Dermis blood vessel endothelial cell (primary cell): ENCODE results near the gene PHF21B. TPM values are rescaled to one million over a fixed set of nuclear protein-coding genes. Genes with fewer than 3 reads are reported as not detected.
"Not testable (repeated sequence)": the region's sequence is repeated elsewhere in the genome, so short reads cannot be mapped to it uniquely, and the experiment has no call there.

ENCODE experiments used
- DNase-seq: peaks from one replicate; pipeline ENCODE4 v3.0.0; 2010
- total RNA-seq: library from RNA; depleted of rRNA; stranded (reverse); fragments of >200 nt; gene quantifications from 2 replicates; pipeline ENCODE4 v1.2.3, GENCODE V29; 2014

PHF21B gene
- total RNA-seq = under 0.01 TPM in 1 of 2 replicates, not detected in the other

GRCh38 chr22:45009606-45010531, at the start of gene PHF21B:
PHF21B (minus strand) TSS chr22:45010005; CDS start chr22:45009549, 456 bp downstream.
- peak; percentile 9 for DNase-seq

DNA sequence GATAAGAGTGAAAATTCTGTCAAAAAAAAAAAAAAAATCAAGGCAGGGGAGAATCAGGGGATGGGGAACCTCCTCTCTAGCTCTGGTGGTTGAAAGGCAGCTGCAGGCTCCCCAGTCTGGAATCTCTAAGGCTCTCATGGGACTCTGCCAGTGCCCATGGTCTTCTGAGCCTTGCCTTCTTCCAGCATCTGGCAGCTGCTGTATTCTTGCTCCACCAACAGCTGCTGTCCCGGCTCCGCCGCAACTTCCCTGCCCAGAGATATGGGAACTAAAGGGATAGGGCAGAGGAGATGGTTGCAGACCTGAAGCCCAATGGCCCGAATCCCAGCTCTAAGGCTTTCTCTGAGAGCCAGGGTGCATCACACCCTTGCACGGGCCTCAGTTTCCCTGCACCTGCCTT, 49.5 kb upstream of the PHF21B start:
- no peak for DNase-seq

DNA sequence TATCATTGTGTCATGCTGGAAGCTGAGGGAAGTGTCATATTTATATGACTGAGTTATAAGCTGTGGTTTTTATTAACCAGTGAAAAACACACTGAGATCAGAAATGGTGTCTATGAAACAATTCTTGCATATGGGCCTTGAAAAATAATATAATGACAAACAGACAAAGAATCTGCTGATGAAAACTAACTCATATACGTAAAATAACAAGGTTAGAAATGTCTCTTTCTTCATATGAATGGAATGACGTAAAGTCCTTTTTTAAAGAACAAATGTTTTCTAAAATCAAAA, 48.8 kb upstream of the PHF21B start:
- no peak for DNase-seq

GRCh38 chr22:45055936-45056335, 46.1 kb upstream of the PHF21B start:
- no peak for DNase-seq

- no peak for DNase-seq
Measured at GRCh38 chr22:45053571-45053970, 43.8 kb upstream of the PHF21B start.

- no peak for DNase-seq
Measured at GRCh38 chr22:45053094-45053493, 43.3 kb upstream of the PHF21B start.

DNA sequence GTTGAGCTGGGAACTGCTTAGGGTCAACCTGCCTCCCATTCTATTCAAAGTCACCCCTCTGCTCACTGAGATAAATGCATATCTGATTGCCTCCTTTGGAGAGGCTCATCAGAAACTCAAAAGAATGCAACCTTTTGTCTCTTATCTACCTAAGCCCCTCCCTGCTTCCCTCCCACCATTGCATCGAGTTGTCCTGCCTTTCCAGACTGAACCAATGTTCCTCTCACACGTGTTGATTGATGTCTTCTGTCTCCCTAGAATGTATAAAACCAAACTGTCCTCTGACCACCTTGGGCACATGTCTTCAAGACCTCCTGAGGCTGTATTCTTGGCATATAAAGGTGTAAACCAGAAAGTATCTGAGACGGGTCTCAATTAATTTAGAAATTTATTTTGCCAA, 42.9 kb upstream of the PHF21B start:
- DNase-seq = not testable (repeated sequence)

- no peak for DNase-seq
Measured at GRCh38 chr22:45051946-45052345, 42.1 kb upstream of the PHF21B start.

DNA sequence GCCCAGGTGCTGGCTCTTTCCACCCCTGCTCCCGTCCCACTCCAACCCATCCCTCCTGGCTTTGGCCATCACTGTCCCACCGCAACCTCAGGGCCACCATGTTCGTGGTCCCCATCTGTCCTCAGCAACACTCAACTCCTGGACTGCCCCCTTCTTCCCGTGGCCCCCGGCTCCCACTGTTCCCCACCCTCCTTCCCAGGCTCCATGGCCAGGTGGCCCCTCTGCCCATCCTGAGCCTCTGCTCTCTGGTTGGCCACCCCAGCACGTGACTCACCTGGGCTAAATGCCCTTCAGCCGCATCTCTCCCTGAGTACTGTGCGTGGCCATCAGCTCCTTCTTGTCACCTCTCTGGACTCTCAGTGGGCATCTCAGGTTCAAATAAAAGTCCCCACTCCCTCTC, 41.6 kb upstream of the PHF21B start:
- DNase-seq = no peak

- DNase-seq = no peak
Measured at GRCh38 chr22:45047260-45047659, 37.5 kb upstream of the PHF21B start.

- no peak for DNase-seq
Measured at GRCh38 chr22:45045208-45045607, 35.4 kb upstream of the PHF21B start.

DNA sequence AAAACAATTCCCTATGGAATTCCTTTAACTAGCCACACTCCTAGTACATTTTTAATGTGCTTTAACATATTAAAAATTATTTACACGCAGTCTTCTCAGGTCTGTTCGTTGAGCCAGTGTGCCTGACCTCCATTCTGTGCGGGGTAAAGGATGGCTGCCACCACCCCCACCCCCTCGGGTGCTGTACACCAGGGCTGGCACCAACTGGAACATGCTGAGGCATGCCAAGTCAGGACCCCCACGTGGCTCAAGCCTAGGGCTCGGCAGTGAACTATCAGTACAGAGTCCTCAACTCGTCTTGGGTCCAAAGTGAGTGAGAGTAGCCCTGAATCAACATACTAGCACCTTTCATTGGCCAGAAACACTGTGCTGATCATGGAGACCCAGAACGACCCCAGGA, 32.5 kb upstream of the PHF21B start:
- no peak for DNase-seq

DNA sequence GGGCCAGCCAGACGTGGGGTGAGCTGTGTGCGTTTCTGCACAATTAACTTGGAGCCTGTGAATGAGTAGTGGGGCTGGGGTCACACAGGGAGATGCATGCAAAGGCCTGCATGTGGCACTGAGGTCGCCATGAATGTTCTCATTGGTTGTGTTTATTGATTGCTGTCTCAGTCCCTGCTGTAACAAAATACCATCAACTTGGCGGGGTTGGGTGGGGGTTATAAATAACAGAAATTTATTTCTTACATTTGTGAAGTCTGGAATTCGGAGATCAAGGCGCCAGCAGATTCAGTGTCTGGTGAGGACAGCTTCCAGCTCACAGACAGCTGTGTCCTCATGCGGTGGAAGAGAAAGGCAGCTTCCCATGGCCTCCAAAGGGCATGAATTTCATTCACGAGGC, 29.3 kb upstream of the PHF21B start:
- DNase-seq = no peak

DNA sequence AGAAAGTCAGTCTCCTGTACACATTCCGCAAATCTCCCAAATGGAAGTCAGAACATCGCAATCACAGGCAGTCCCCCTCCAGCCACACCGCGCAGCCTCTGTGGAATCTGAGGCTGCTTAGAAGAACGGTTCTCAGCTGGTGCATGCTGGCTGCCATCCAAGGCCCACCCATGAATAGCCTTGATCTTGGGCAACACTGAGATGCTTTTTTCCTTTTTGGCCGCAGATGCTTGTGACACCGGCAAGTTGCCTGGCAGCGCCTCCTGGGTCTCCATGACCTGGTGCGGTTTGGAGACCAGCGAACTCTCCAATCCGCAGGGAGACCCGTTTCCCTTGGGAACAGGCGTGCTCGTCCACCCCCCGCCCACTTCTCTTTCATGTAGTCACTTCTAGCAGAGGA, 26.3 kb upstream of the PHF21B start:
- DNase-seq = no peak

GRCh38 chr22:45034821-45035220, 25.0 kb upstream of the PHF21B start:
- DNase-seq = no peak

GRCh38 chr22:45034156-45034555, 24.4 kb upstream of the PHF21B start:
- DNase-seq = no peak

GRCh38 chr22:45033136-45033535, 23.3 kb upstream of the PHF21B start:
- no peak for DNase-seq

DNA sequence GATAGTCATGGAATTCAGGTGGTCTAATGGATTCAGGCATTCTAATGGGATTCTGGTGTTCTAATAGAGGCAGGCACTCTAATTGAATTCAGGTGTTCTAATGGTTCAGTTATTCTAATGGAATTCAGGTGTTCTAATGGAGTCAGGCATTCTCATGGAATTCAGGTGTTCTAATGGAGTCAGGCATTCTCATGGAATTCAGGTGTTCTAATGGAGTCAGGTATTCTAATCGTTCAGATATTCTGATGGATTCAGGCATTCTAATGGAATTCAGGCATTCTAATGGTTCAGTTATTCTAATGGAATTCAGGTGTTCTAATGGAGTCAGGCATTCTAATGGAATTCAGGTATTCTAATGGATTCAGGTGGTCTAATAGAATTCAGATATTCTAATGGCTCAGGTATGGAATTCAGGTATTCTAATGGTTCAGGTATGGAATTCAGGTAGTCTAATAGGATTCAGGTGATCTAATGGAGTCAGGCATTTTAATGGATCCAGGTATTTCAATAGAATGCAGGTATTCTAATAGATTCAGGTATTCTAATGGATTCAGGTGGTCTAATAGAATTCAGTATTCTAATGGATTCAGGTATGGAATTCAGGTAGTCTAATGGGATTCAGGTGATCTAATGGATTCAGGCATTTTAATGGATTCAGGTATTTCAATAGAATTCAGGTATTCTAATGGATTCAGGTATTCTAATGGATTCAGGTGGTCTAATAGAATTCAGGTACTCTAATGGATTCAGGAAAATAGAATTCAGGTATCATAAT, 22.0 kb upstream of the PHF21B start:
- DNase-seq = no peak

GRCh38 chr22:45029501-45029900, 19.7 kb upstream of the PHF21B start:
- DNase-seq = no peak

GRCh38 chr22:45026511-45026910, 16.7 kb upstream of the PHF21B start:
- DNase-seq = no peak

DNA sequence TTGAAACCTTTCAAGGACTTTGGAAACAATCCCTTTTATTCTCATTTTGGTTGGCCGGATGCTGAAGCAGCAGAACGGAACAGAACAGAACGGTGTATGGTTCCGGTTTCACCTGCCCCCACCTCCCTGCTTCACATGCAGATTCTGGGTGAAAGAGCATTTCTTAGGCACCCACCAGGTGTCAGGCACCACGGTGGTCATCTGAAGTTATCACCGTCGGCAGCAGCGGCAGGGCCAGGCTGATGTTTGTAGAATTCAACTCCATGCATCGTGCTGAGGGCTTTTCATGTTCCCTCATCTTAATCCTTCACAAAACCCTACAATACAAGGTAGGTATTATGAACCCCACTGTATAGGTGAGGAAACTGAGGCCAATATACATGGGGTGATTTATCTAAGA, 13.6 kb upstream of the PHF21B start:
- DNase-seq = no peak

DNA sequence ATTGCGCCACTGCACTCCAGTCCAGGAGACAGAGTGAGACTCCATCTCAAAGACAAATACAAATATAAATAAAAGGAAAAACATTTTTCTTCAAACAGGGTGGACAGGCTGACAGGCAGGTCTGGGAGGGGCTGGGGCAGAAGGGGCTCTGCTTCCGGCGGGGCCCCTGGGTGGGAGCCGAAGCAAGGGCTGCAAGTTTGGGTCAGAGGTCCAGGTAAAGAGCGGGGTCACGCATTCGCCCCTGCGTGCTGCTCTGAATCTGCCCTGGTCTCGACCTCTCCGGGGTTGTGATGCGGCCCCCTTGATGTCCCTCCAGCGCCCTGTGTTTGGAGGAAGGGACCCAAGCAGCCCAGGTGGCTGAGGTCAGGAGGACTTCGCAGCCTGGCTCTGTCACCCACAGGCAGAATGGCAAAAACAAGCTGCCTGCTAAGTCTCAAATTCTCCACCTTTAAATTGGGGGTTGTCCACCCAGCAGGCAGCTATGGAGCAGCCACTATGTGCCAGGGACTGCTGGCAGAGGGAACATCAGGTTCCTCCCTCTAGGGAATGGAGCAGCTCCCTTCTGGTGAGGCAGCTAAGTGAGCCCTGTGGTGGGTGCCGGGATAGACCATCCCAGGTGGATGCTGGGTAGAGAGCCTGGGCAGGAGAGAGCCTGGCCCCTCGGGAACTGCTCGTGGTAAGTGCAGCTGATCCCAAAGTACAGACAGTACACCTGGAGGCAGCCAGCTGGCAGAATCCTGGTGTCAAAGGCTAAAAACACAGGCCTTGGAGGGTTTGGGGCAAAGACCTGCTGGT, 10.3 kb upstream of the PHF21B start:
- DNase-seq = no peak

DNA sequence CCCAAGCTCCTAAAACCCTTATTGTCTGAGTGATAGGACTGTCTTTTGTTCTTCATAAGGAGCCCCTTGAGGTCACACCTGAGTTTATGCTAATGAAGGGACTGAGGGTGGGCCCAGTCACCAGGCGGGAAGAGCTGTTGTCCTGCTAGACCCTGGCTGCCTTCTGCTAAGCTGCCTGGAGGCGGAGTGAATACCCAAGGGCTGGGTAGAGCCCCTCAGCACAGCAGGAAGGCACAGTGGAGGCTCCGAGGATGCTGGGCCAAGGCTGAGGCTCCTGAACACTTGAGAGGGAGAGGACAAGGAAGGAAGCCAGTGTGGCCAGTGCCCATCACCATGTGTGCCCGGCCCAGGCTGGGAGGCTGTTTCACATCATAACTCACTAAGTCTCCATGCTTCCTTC, 4.8 kb upstream of the PHF21B start:
- no peak for DNase-seq
